IMR-90 (cell line): ENCODE results near the gene BCAS1. TPM values are rescaled to one million over a fixed set of nuclear protein-coding genes. Genes with fewer than 3 reads are reported as not detected.
A peak's percentile ranks its signal among the peaks of the same experiment; 100 is the strongest.

Experiments used
- ATAC-seq: fragments of 200-7000 bp; cut with Tn5 transposase; 2 replicates; pipeline ENCODE4 v1.9.1; 2020; ENCODE audit warnings: low read depth, mild to moderate bottlenecking, moderate library complexity
- BruUV-seq: library from RNA; stranded (reverse); fragments of 400-500 nt; replicated peaks from 2 replicates; lab custom pipeline; 2021; lab: Mats Ljungman, UMichigan
- CTCF ChIA-PET: fragments of 300-600 bp; formaldehyde crosslinking; extraction: SDS; loops from one replicate; lab custom pipeline; 2021; ENCODE audit warnings: antibody characterized with exemption; lab: Yijun Ruan, JAX
- POLR2A ChIA-PET: fragments of 300-600 bp; sonication (Branson Sonifier 250); formaldehyde crosslinking; loops from one replicate; lab custom pipeline; 2022; ENCODE audit warnings: antibody characterized with exemption; ENCODE audit not compliant: unreplicated experiment; lab: Charles Lee
- DNase-seq: peaks from one replicate; pipeline ENCODE4 v3.0.0; 2013
- H2AFZ ChIP-seq: replicated peaks from 2 replicates; pipeline ENCODE3; 2013; ENCODE audit warnings: low read length, mild to moderate bottlenecking; ENCODE audit not compliant: poor library complexity
- H2AK5ac ChIP-seq: 2 replicates; pipeline ENCODE4 v1.6.1; 2013; ENCODE audit warnings: low read depth, low read length, inconsistent platforms
- H2AK9ac ChIP-seq: replicated peaks from 2 replicates; pipeline ENCODE3; 2013; ENCODE audit warnings: mild to moderate bottlenecking, low read depth, low read length, moderate library complexity; ENCODE audit not compliant: poor library complexity
- H2BK120ac ChIP-seq: 2 replicates; pipeline ENCODE4 v1.6.1; 2013; ENCODE audit warnings: low read depth, low read length, inconsistent platforms
- H2BK15ac ChIP-seq: 3 replicates; pipeline ENCODE4 v1.6.1; 2013; ENCODE audit warnings: low read depth, low read length, inconsistent platforms
- H2BK20ac ChIP-seq: 2 replicates; pipeline ENCODE4 v1.6.1; 2013; ENCODE audit warnings: low read depth, mild to moderate bottlenecking, inconsistent platforms, low read length, moderate library complexity
- H2BK5ac ChIP-seq: 2 replicates; pipeline ENCODE4 v1.6.1; 2013; ENCODE audit warnings: mild to moderate bottlenecking, low read depth, low read length, inconsistent platforms; ENCODE audit not compliant: poor library complexity, severe bottlenecking
- H3K14ac ChIP-seq: replicated peaks from 2 replicates; pipeline ENCODE4 v1.6.1; 2013; ENCODE audit warnings: low read depth, low read length, inconsistent platforms
- H3K18ac ChIP-seq: 2 replicates; pipeline ENCODE4 v1.6.1; 2013; ENCODE audit warnings: low read depth, low read length, control low read depth
- H3K23ac ChIP-seq: 2 replicates; pipeline ENCODE4 v1.6.1; 2013; ENCODE audit warnings: low read depth, low read length, inconsistent platforms
- H3K27ac ChIP-seq: 2 replicates; pipeline ENCODE4 v1.5.1; 2013; ENCODE audit warnings: mild to moderate bottlenecking, control low read depth, low read length; ENCODE audit not compliant: insufficient read depth
- H3K27me3 ChIP-seq: 2 replicates; pipeline ENCODE4 v1.6.1; 2013; ENCODE audit warnings: low read length; ENCODE audit not compliant: control insufficient read depth, insufficient read depth
- H3K36me3 ChIP-seq: 2 replicates; pipeline ENCODE4 v1.6.1; 2013; ENCODE audit warnings: low read length, mixed read lengths; ENCODE audit not compliant: control insufficient read depth, insufficient read depth
- H3K4ac ChIP-seq: 2 replicates; pipeline ENCODE4 v1.6.1; 2013; ENCODE audit warnings: low read depth, low read length, inconsistent platforms
- H3K4me1 ChIP-seq: 2 replicates; pipeline ENCODE4 v1.6.1; 2013; ENCODE audit warnings: low read length, mixed read lengths; ENCODE audit not compliant: control insufficient read depth, insufficient read depth
- H3K4me2 ChIP-seq: 2 replicates; pipeline ENCODE4 v1.6.1; 2013; ENCODE audit warnings: low read depth, mild to moderate bottlenecking, control low read depth, low read length, moderate library complexity
- H3K4me3 ChIP-seq: 2 replicates; pipeline ENCODE4 v1.5.1; 2013; ENCODE audit warnings: low read depth, mild to moderate bottlenecking, control low read depth, low read length, moderate library complexity; ENCODE audit not compliant: insufficient read depth
- H3K56ac ChIP-seq: 2 replicates; pipeline ENCODE4 v1.6.1; 2013; ENCODE audit warnings: low read length, inconsistent platforms; ENCODE audit not compliant: insufficient read depth; ENCODE audit errors: extremely low read depth
- H3K79me1 ChIP-seq, 2 experiments: 2 replicates each; pipeline ENCODE4 v1.6.1; 2013; ENCODE audit warnings: low read length in 2 of 2, inconsistent platforms in 1 of 2, low read depth in 1 of 2
- H3K9ac ChIP-seq: 2 replicates; pipeline ENCODE4 v1.6.1; 2013; ENCODE audit warnings: low read depth, low read length, control low read depth
- H3K9me1 ChIP-seq: 2 replicates; pipeline ENCODE4 v1.6.1; 2013; ENCODE audit warnings: low read length, inconsistent platforms; ENCODE audit not compliant: insufficient read depth
- H3K9me3 ChIP-seq: 2 replicates; pipeline ENCODE4 v1.6.1; 2013; ENCODE audit warnings: low read length; ENCODE audit not compliant: control insufficient read depth, insufficient read depth
- H4K20me1 ChIP-seq: 2 replicates; pipeline ENCODE4 v1.6.1; 2013; ENCODE audit warnings: low read length, inconsistent platforms; ENCODE audit not compliant: insufficient read depth
- H4K5ac ChIP-seq: 2 replicates; pipeline ENCODE4 v1.6.1; 2013; ENCODE audit warnings: mild to moderate bottlenecking, low read depth, low read length, control low read depth
- H4K8ac ChIP-seq, 2 experiments: 2 replicates each; pipeline ENCODE4 v1.6.1; 2013; ENCODE audit warnings: low read depth in 2 of 2, low read length in 2 of 2, control low read depth in 1 of 2, inconsistent platforms in 1 of 2
- H4K91ac ChIP-seq: 2 replicates; pipeline ENCODE4 v1.6.1; 2013; ENCODE audit warnings: low read depth, low read length, inconsistent platforms; ENCODE audit not compliant: insufficient read depth
- BHLHE40 ChIP-seq: fragments of 150-350 bp; IDR thresholded peaks from 2 replicates; pipeline ENCODE4 v1.6.1; 2016; ENCODE audit warnings: mild to moderate bottlenecking, low read depth, low read length
- CHD1 ChIP-seq: IDR thresholded peaks from 2 replicates; pipeline ENCODE4 v1.6.1; 2012; ENCODE audit warnings: low read depth, low read length, improper control_type of control experiment
- FOS ChIP-seq: fragments of 150-350 bp; IDR thresholded peaks from 2 replicates; pipeline ENCODE4 v1.6.1; 2016; ENCODE audit warnings: low read depth, low read length
- MAFK ChIP-seq: IDR thresholded peaks from 2 replicates; pipeline ENCODE4 v1.6.1; 2012; ENCODE audit warnings: low read depth, low read length, improper control_type of control experiment
- MXI1 ChIP-seq: IDR thresholded peaks from 2 replicates; pipeline ENCODE4 v1.6.1; 2012; ENCODE audit warnings: low read depth, mild to moderate bottlenecking, low read length, moderate library complexity, borderline replicate concordance
- NFE2L2 ChIP-seq: fragments of 150-350 bp; IDR thresholded peaks from 2 replicates; pipeline ENCODE4 v1.6.1; 2016; ENCODE audit warnings: low read depth, mild to moderate bottlenecking, low read length
- POLR2A ChIP-seq: IDR thresholded peaks from 2 replicates; pipeline ENCODE4 v1.6.1; 2012; ENCODE audit warnings: mild to moderate bottlenecking, low read depth, low read length
- RAD21 ChIP-seq: IDR thresholded peaks from 2 replicates; pipeline ENCODE4 v1.6.1; 2012; ENCODE audit warnings: low read length, improper control_type of control experiment
- RCOR1 ChIP-seq: IDR thresholded peaks from 2 replicates; pipeline ENCODE4 v1.6.1; 2012; ENCODE audit warnings: mild to moderate bottlenecking, low read length, improper control_type of control experiment; ENCODE audit not compliant: insufficient replicate concordance
- USF2 ChIP-seq: fragments of 150-350 bp; IDR thresholded peaks from 2 replicates; pipeline ENCODE4 v1.6.1; 2017; ENCODE audit warnings: mild to moderate bottlenecking, antibody characterized with exemption, low read length, low read depth
- WGBS, 2 experiments: methylation state at CpG; one replicate each; pipeline versions ENCODE4 v1.1.5 to v1.1.7; 2013; ENCODE audit warnings: missing lambda C conversion rate in 2 of 2; ENCODE audit not compliant: insufficient read length in 1 of 2; ENCODE audit errors: extremely low coverage in 2 of 2; 5-methylcytosine and 5-hydroxymethylcytosine counted together
- dilution Hi-C: fragments of 300-500 bp; cut with HindIII; formaldehyde crosslinking; loops from one replicate; pipeline ENCODE4 v1.14.3; 2018; ENCODE audit warnings: low sequenced_read_pairs; ENCODE audit not compliant: unreplicated experiment
- in situ Hi-C: fragments of 300-500 bp; cut with MboI; formaldehyde crosslinking; loops from 3 replicates; pipeline ENCODE4 v1.14.3; 2019; ENCODE audit warnings: low sequenced_read_pairs, inconsistent platforms, mixed read lengths
- intact Hi-C: fragments of 100-400 bp; cut with micrococcal nuclease; formaldehyde crosslinking; loops from 2 replicates; pipeline ENCODE4 v1.10.0; 2022
- polyA plus RNA-seq, 3 experiments: library from polyadenylated mRNA; depleted of rRNA; stranded (reverse); fragments of >200 nt; gene quantifications; 2 replicates each; pipeline ENCODE4 v1.2.3, GENCODE V29; 2012; ENCODE audit warnings: low replicate concordance in 1 of 3
- total RNA-seq: library from RNA; depleted of rRNA; stranded (reverse); fragments of >200 nt; gene quantifications from 2 replicates; pipeline ENCODE4 v1.2.3, GENCODE V29; 2012

BCAS1 gene
- total and polyA plus RNA-seq, 2 of the 4 experiments (the other 2 are of a cell fraction) = under 0.01 TPM; not detected in 1

GRCh38 chr20:53949319-53949839 lies 121.0 kb downstream of the BCAS1 start:
- dilution Hi-C loops = no loop called here
- H2BK5ac ChIP-seq = peak overlapping the region; percentile 6
- no peaks in the 10 kb centered on the region for H3K36me3 ChIP-seq
- H2AFZ ChIP-seq = peak overlapping the region; percentile 91
- H3K18ac ChIP-seq = peak overlapping the region; percentile 1; the same call in 1 of the 2 replicates
- H3K4me3 ChIP-seq = no peak overlapping the region
- peaks cover 11% of the 10 kb centered on the region for H3K4me1 ChIP-seq
- no peaks in the 10 kb centered on the region; the same call in 1 of the 2 replicates for H3K9me3 ChIP-seq
- ChIA-PET POLR2A (no interaction called here), CTCF (interaction anchor here (0.6 kb wide), 2 partner anchors 35 to 388 kb away, joined by 3 to 4 read pairs; no protein-coding TSS in a partner anchor)
- H4K91ac ChIP-seq = peak overlapping the region; percentile 43
- H3K9me1 ChIP-seq = peaks cover 15% of the 10 kb centered on the region
- peak overlapping the region; percentile 51; the same call in 1 of the 2 replicates for H3K14ac ChIP-seq
- peak overlapping the region; percentile 30; the same call in 1 of the 2 replicates for H3K4me2 ChIP-seq
- peak overlapping the region; percentile 67 for H3K4ac ChIP-seq
- no peaks in the 10 kb centered on the region for H3K79me1 ChIP-seq
- DNase-seq (peak; percentile 94), ATAC-seq (peak; percentile 85)
- H4K20me1 ChIP-seq = no peaks in the 10 kb centered on the region
- 0% methylated on average over 2 of the region's 10 CpGs; no CpG with 5 or more reads in 1 of the 2 experiments for WGBS, 2 experiments
- no peak overlapping the region for H3K9ac ChIP-seq
- H3K27ac ChIP-seq = peak overlapping the region; percentile 28; the same call in 1 of the 2 replicates
- intact Hi-C loops = no loop called here
- peak overlapping the region; percentile 83 for H2BK120ac ChIP-seq
- H2BK20ac ChIP-seq = peak overlapping the region; percentile 60
- H2AK5ac ChIP-seq = peak overlapping the region; percentile 23
- in situ Hi-C loops = loop anchor here (25.0 kb wide), 2 partner anchors 787 to 1462 kb away; no protein-coding TSS in a partner anchor
- peak overlapping the region; percentile 37 to 59 for H4K8ac ChIP-seq
- no peak overlapping the region for H3K23ac ChIP-seq
- peak overlapping the region; percentile 68; the same call in 2 of the 3 replicates for H2BK15ac ChIP-seq
- peak overlapping the region; percentile 11 for H4K5ac ChIP-seq
- H3K56ac ChIP-seq = 0 out of 2 replicates have a peak overlapping the region, but pooled peaks have one; percentile 1
- H3K27me3 ChIP-seq = no peaks in the 10 kb centered on the region
- TF ChIP-seq RCOR1 (peak; percentile 67), BHLHE40 (0 out of 2 replicates have a peak, but pooled peaks have one; percentile 38), POLR2A (0 out of 2 replicates have a peak, but pooled peaks have one; percentile 22), FOS (peak; percentile 42; the same call in 1 of the 2 replicates), NFE2L2 (peak; percentile 9; the same call in 1 of the 2 replicates), MAFK (no peak), CHD1 (no peak), USF2 (0 out of 2 replicates have a peak, but pooled peaks have one; percentile 6), MXI1 (no peak), RAD21 (peak; percentile 13; the same call in 1 of the 2 replicates)
- peak overlapping the region; percentile 81 for H2AK9ac ChIP-seq
- BruUV-seq = no TSS peak
